Measurements from ENCODE around the gene ABCA8.

DNA sequence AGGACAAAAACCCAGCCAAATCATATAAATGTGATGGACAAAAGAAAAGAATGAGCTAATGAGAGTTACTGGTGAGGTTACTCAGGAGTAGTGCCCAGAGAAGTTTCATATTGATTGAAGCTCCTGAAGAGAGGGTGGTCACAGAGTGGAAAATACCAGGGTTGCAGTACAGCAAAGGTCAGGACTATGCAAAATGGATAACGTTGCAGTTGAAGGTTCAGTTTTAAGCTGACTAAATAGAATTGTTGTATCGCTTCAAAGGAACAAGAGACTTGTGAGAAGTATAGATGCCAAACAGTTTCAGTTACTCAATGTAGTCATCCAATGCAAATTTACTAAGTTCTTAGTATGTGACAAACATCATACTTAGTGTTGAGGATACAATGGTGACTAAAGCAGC, 47.1 kb downstream of the ABCA8 start:
- TF ChIP-seq EP300 (IDR thresholded peaks at IDR 0.05) (no peak), POLR2A (IDR thresholded peaks at IDR 0.05) (no peak), POLR2AphosphoS5 (IDR thresholded peaks at IDR 0.05) (no peak)
- TF ChIP-seq, protein P1, sequence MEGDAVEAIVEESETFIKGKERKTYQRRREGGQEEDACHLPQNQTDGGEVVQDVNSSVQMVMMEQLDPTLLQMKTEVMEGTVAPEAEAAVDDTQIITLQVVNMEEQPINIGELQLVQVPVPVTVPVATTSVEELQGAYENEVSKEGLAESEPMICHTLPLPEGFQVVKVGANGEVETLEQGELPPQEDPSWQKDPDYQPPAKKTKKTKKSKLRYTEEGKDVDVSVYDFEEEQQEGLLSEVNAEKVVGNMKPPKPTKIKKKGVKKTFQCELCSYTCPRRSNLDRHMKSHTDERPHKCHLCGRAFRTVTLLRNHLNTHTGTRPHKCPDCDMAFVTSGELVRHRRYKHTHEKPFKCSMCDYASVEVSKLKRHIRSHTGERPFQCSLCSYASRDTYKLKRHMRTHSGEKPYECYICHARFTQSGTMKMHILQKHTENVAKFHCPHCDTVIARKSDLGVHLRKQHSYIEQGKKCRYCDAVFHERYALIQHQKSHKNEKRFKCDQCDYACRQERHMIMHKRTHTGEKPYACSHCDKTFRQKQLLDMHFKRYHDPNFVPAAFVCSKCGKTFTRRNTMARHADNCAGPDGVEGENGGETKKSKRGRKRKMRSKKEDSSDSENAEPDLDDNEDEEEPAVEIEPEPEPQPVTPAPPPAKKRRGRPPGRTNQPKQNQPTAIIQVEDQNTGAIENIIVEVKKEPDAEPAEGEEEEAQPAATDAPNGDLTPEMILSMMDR (IDR thresholded peaks at IDR 0.05), result no peak

Measured in gastroesophageal sphincter (tissue), 3 donors.